Cardiac muscle cell (in vitro differentiated cells and primary cell): ENCODE measurements around the gene APOL1. TPM values are rescaled to one million over a fixed set of nuclear protein-coding genes. Genes with fewer than 3 reads are reported as not detected.

ENCODE experiments used
- DNase-seq, 2 donors: peaks; one replicate each; pipeline versions ENCODE4 v3.0.0 to v3.0.0-alpha.2; 2010 to 2017; ENCODE audit warnings: low read depth in 1 of 2, low spot score in 1 of 2
- H3K27ac ChIP-seq: fragments of 200-600 bp; sonication (generic); 2 replicates; pipeline ENCODE4 v1.5.1; 2016
- H3K27me3 ChIP-seq: fragments of 200-600 bp; sonication (generic); 2 replicates; pipeline ENCODE4 v1.6.0; 2016; ENCODE audit warnings: control low read depth
- H3K36me3 ChIP-seq: fragments of 200-600 bp; sonication (generic); 2 replicates; pipeline ENCODE4 v1.5.1; 2016; ENCODE audit warnings: control low read depth
- H3K4me1 ChIP-seq: fragments of 200-600 bp; sonication (generic); 2 replicates; pipeline ENCODE4 v1.8.1; 2017; ENCODE audit warnings: low read depth, mild to moderate bottlenecking, mixed run types
- H3K4me3 ChIP-seq: fragments of 200-600 bp; sonication (generic); 2 replicates; pipeline ENCODE4 v1.5.1; 2016; ENCODE audit warnings: mild to moderate bottlenecking
- H3K9me3 ChIP-seq: fragments of 200-600 bp; sonication (generic); 2 replicates; pipeline ENCODE4 v1.5.1; 2017; ENCODE audit warnings: low read depth, mild to moderate bottlenecking, control low read depth
- polyA plus RNA-seq: library from polyadenylated mRNA; unstranded; fragments of >200 nt; fragmentation: Nextera tagmentation; extraction: Ambion mirVana; gene quantifications from 2 replicates; pipeline ENCODE4 v1.2.1, GENCODE V29; 2016
- total RNA-seq: library from RNA; depleted of rRNA; stranded (reverse); fragments of >200 nt; gene quantifications from 2 replicates; pipeline ENCODE4 v1.2.3, GENCODE V29; 2016
- TF ChIP-seq, protein P1 (sequence below): IDR thresholded peaks from 2 replicates; pipeline ENCODE4 v1.5.1; 2012; ENCODE audit warnings: low read depth, mild to moderate bottlenecking, low read length

APOL1 gene
- total and polyA plus RNA-seq, 2 experiments from 2014 or later = 0.06 TPM; not detected in 1

DNA sequence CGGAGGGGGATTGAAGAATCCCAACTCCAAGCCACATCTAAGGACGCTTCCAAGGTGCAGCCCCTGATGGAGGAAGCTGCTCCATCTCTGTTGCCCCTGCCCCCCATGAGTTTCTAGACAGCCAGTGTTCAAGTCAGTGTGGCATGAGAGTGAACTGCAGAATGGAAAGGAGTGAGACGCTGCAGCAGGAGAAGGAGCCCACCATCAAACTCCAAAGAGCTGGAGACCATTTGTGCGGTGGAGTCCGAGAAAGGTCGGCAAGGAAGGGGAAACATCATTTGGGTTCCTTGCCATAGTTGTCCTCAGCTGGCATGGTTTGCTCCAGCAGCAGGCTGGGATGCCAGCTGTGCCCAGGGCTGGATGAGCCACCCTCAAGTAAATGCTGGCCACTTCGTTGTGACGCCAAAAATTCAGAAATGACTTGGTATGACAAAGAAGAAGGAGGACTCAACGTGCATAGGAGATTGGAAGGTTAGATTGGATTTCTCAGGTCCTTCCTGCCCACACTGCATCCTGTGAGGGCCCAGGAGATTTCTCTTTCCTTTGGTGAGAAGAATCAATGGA is 30.0 kb upstream of the APOL1 start:
- no peaks in the 10 kb centered on the region for H3K36me3 ChIP-seq
- H3K27ac ChIP-seq = no peak overlapping the region

DNA sequence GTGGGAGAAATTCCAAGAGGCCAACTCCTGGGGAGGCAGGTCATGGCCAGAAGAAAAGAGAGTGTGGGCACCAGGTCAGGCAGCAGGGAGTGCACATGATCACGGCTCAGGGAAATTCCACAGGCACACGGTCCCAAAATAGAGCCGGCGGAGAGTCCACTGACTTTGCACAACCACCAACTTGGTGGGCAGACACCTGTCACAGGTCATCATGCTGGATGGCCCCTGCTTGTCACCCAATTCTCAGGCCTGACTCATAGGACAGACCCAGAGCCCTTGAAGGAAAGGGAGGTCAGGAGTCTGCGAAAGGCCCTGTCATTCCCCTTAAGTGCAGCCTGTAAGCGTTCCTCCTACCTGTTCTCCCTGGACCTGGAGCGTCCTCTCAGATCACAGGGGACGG is 29.4 kb upstream of the APOL1 start:
- H3K4me3 ChIP-seq = no peak overlapping the region
- no peaks in the 10 kb centered on the region for H3K9me3 ChIP-seq
- no peaks in the 10 kb centered on the region for H3K36me3 ChIP-seq
- H3K27ac ChIP-seq = no peak overlapping the region
- no peaks in the 10 kb centered on the region for H3K27me3 ChIP-seq
- DNase-seq = peak in 1 of 2 donors; percentile 19
- TF ChIP-seq, protein P1, sequence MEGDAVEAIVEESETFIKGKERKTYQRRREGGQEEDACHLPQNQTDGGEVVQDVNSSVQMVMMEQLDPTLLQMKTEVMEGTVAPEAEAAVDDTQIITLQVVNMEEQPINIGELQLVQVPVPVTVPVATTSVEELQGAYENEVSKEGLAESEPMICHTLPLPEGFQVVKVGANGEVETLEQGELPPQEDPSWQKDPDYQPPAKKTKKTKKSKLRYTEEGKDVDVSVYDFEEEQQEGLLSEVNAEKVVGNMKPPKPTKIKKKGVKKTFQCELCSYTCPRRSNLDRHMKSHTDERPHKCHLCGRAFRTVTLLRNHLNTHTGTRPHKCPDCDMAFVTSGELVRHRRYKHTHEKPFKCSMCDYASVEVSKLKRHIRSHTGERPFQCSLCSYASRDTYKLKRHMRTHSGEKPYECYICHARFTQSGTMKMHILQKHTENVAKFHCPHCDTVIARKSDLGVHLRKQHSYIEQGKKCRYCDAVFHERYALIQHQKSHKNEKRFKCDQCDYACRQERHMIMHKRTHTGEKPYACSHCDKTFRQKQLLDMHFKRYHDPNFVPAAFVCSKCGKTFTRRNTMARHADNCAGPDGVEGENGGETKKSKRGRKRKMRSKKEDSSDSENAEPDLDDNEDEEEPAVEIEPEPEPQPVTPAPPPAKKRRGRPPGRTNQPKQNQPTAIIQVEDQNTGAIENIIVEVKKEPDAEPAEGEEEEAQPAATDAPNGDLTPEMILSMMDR = no peak
- H3K4me1 ChIP-seq = peaks cover 3% of the 10 kb centered on the region

More for the DNA sequence above, 30.0 kb upstream of the APOL1 start:
- Histone ChIP-seq H3K4me1 (peaks cover 3% of the 10 kb centered on the region), H3K27me3 (no peaks in the 10 kb centered on the region), H3K9me3 (no peaks in the 10 kb centered on the region), H3K4me3 (no peak overlapping the region)
- TF ChIP-seq, protein P1 = no peak
- DNase-seq = no peak

DNA sequence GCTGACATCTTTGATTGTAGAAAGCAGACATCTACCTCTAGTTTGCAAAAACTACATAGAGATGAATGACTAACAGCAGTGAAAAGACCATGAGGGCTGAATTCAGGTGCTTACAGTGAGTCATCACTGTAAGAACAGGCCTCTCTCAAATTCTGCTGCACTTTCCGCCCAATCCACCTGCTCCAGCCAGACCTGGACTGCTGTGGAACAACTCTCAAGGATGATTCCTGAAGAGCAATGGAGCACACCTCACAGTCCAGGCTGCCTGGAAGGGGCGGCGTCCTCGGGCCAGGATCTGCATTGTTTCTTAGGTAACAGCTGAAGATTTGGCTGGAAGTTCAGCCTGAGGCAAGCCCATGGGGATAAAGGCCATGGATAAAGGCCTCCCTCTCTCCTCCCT is 28.7 kb upstream of the APOL1 start:
- Histone ChIP-seq H3K4me1 (peaks cover 3% of the 10 kb centered on the region), H3K9me3 (no peaks in the 10 kb centered on the region), H3K36me3 (no peaks in the 10 kb centered on the region), H3K4me3 (no peak overlapping the region), H3K27me3 (no peaks in the 10 kb centered on the region), H3K27ac (no peak overlapping the region)
- TF ChIP-seq, protein P1 = no peak
- DNase-seq = no peak

DNA sequence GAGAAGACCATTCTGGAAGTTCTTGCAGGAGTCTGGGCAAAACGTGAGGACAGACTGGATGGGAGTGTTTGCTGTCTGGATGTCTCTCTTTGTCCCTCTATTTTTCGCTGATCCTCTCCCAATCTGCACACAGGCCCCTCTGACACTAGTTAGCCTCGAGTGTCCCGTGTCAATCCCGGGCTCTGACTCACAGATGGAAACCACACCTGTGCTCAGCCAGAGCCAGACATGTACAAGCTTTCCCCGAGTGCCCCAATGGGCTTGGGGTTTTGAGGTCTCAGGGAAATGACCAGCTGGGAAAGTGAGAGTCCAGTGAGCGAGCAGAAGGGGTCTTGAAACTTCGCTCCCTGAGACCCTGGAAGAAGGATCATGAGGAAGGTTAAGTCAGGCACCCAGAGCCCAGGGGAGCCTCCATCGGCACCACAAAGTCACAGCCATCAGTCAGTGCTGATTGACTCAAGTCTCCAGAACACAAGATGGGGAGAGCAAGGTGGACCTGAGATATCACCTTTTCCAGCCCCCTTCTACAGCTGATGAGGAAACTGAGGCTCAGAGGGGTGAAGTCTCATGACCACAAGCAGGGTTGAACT is 27.5 kb upstream of the APOL1 start:
- no peak for DNase-seq
- no peak overlapping the region for H3K27ac ChIP-seq
- peaks cover 3% of the 10 kb centered on the region for H3K4me1 ChIP-seq
- no peak overlapping the region for H3K4me3 ChIP-seq
- H3K27me3 ChIP-seq = no peaks in the 10 kb centered on the region
- TF ChIP-seq, protein P1 = no peak
- no peaks in the 10 kb centered on the region for H3K9me3 ChIP-seq
- H3K36me3 ChIP-seq = no peaks in the 10 kb centered on the region

DNA sequence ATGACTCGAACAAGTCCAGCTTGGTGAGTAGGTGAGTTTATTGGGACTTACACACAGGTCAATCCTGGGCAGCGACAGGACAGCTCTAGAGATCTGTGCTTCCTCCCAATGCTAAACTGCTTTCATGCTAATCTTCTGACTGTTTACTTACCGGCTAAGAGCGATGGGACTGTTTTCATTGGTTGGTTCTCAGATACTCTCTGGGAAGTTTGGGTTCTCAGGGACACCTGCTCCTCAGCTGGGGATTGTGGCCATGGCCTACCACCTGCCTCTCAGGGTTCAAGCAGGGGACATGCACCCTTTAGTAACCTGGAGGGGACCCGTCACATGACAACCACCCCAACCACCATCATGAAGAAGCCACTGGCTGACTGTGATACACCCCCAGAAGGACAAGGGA is 26.7 kb upstream of the APOL1 start:
- no peaks in the 10 kb centered on the region for H3K27me3 ChIP-seq
- no peak for DNase-seq
- no peaks in the 10 kb centered on the region for H3K36me3 ChIP-seq
- H3K27ac ChIP-seq = no peak overlapping the region
- TF ChIP-seq, protein P1 = no peak
- H3K4me3 ChIP-seq = no peak overlapping the region
- no peaks in the 10 kb centered on the region for H3K9me3 ChIP-seq
- peaks cover 3% of the 10 kb centered on the region for H3K4me1 ChIP-seq
